ENCODE results near the gene TUBA1A.
"Not testable (repeated sequence)": the region's sequence is repeated elsewhere in the genome, so short reads cannot be mapped to it uniquely, and the experiment has no call there.

TUBA1A gene

DNA sequence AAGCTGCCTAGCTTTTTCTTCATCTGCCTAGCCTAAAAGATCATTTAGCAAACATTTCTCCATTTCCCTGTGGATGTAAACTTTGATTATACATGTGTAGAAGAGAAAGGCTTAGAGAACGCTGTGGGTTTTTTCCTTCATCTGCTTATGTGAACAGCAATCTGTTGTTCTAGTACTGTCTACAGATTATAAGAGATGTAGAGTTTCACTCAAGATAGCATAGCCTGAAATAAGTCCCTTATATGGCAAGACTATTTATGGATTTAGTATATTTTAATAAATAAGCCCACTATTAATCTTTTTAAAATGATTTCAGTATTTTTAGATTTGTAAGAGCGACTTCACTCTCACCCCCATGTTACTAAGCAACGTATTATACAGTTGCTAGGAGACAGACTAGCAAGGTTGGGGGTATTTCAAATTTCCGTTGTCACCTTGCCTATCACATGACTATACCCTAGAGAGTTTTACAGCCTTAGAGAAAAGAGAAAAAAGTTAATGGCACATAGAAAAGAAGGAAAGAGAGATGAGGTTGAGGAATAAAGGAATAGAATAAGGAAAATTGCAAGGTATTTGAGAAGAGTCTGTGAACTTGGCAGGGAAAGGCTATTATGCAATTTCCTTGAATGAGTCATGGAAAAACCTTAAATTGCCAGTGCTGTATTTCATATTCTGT, 12.2 kb upstream of the TUBA1A start:
- peak; percentile 49 for DNase-seq

DNA sequence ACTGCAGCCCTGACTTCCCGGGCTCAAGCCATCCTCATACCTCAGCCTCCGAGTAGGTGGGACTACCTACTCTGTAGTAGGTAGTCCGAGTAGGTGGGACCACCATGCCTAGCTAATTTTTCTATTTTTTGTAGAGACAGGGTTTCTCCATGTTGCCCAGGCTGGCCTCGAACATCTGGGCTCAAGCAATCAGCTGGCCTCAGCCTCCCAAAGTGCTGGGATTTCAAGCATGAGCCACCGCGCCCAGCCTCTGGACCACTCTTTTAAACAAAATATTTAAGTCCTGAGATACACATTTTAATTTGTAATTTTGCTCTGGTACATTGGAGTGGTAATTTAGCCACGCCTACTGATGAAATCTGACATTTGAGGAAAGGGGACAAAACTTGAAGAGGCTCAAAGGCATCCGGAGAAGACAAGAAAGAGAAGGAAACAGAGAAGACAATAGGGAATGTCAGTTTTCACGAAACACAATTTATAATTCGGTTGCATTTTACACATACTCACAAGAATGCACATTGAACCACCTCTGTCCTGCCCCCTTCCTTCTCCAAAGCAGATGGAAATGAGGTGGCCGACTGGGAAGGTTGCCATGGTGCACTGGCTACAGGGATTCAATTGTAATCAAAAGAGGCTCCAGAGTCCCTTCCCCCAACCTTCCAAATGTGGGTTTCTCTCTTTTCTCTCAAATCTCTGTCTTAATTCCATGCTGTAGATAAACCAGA, 9.7 kb upstream of the TUBA1A start:
- no peak for DNase-seq

DNA sequence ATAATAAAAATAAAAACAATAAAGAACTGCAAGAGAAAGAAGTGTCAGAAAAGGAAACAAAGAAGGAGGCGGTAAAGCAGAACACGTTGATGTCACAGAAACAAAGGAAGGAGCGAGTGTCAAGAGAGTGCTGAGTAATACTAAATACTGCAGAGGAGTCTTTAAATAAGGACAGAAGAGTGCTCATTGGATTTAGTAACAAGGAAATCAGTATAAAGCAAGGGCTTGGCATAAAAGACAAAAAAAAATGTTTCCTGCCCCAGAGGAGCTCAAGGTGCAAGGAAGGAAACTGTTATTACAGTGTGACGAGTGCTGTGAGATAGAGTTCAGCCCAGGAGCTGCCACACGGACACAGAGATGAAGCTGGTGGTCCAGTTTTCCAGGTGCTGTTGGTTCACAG, 8.4 kb upstream of the TUBA1A start:
- no peak for DNase-seq

DNA sequence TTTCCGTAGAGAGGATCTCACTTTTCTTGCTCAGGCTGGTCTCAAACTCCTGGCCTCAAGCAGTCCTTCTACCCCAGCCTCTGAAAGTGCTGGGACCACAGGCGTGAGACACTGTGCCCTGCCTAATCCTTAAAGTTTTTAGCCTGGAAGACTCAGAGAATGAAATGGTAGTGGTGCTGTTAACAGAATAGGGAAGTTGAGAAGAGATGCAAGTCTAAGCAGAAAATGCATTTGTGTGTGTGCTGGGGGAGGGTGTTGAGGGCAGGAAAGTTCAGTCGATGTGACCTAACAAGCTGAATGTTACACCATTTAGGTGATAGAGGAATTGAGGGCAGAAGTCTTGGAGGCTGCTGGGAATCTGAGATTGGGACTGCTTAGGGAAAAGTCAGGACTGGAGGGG, 6.9 kb upstream of the TUBA1A start:
- no peak for DNase-seq

DNA sequence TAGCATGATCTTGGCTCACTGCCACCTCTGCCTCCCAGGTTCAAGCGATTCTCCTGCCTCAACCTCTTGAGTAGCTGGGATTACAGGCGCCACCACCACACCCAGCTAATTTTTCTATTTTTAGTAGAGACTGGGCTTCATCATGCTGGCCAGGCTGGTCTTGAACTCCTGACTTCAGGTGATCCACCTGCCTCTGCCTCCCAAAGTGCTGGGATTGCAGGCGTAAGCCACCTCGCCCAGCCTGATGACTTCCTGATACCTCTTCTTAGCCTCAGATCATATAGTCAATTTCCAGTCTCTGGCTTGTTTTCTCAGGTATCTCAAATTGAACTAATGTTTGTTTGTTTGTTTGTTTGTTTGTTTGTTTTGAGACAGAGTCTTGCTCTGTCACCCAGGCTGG, 4.9 kb upstream of the TUBA1A start:
- DNase-seq = not testable (repeated sequence)

DNA sequence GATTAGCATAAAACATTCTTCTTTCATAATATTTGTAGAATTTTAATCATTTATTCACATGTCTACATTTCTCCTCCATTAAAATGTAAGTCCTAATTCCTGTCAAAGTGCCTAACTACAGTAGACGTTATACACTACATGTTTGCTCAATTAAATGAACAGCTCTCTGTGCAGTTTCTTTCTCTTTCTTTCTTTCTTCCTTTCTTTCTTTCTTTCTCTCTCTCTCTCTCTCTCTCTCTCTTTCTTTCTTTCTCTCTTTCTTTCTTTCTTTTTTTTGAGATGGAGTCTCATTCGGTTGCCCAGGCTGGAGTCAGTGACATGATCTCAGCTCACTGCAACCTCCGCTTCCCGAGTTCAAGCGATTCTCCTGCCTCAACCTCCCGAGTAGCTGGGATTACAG, 2.6 kb upstream of the TUBA1A start:
- DNase-seq = not testable (repeated sequence)

DNA sequence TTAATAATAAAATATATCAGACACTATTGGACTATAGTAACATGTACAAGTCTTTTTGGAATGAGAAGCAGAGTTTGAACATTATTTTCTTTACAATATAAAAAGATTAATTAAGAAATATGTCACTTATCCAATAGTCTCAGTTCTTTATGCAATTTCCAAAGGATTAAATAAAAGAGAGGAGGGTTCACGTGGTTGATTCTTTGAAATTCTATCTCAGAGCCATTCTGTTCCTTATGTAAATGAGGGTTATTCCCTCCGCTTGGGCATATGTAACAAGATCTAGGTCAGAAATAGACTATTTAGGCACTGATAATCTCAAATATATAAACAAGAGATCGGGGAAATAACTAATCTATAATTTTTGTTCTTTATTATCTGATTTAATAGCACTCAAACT, 2.1 kb upstream of the TUBA1A start:
- DNase-seq = no peak

DNA sequence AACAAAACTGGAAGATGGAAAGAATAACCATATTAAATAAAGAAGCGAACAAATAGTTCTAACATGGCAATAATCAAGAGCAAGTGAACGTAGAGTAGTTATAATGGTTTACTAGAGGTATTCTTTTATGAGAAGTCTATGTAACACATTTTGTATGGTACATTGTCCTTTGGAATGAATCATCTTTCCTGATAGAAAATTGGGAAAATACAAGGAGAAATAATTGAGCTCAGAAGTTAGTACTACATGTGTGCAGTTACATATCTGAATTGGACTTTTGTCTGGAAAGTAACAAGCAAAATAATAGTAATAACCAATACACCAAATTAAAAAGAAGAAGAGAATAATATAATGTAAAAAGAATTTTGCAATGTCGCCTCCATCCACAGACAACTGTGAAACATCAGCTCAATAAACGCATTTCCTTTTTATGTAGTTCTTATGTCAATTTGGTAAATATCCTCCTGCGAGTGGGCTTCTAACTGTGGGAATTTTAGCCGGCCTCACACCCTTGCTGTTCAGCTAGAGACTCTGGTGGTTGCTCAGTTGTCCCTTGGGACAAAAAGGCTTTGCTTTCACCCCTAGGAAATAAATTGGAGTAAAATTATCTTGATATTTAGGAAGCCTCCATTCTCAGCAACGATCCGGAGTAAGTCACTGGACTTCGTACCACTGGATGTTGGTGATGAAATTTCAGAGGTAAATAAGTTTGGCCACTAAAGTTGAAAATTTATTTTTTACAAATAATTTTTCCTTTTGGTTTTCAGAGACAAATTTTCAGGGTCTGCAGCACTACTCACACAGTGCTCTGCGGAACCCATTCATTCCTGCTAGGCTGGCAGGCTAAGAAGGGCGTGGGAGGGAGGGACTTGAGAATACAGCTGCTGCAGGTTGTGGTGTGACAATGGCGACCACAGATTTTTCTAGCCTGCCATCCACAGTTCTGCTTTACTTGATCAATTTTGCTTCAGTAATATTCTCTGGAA, 1.1 kb upstream of the TUBA1A start:
- DNase-seq = no peak

DNA sequence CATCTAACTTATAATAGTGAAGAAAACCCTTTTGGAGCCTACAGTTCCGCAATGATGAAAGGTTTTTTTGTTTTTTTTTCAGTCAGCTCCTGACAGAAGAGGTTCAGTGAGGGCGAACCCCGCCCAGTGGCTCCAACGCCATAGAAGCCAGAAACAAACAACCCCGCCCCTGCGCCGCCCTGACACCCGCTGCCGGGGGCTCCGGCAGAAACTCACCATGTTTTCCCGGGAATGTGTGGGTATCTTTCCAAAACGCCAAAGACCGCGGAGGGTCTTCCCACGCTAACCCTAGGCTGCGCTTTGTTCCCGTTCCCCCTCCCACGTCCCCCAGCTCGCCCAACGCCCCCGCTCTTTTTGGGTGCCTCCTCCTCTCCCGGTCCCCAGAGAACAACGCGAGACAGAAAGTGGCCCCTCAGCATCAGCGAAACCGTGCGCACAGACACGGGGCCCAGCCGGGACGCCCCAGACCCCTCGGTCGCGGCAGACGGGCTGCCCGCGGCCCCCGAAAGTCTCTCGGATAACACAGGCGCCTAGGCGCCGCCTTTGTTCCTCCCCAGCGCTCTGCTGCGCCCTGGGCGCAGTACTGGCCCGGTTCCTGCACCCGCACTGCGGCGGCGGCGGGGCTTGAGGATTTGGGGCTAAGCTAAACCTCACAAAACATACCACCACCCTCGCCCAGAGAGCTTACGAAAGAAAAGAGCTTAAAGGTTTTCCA, 522 bp downstream of the TUBA1A start:
- DNase-seq = peak; percentile 77

DNA sequence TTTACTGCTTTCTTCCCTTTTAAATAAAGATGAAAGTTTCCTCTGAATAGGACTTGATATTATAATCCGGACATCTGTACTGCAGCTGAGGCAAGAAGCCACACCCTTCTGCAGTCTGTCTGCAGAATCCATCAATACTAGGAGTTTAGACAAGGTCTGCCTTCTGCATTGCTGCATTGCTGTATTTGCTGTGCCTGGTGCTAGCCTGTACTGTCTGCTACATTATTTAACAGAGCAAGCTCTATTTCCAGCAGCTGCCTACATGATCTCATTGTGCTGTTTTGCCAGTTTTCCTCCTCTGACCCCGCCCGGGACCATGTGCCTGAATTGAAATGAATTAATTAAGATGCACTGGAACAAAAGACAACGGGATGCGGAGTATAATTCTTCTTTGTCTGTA, 1.7 kb downstream of the TUBA1A start:
- no peak for DNase-seq

DNA sequence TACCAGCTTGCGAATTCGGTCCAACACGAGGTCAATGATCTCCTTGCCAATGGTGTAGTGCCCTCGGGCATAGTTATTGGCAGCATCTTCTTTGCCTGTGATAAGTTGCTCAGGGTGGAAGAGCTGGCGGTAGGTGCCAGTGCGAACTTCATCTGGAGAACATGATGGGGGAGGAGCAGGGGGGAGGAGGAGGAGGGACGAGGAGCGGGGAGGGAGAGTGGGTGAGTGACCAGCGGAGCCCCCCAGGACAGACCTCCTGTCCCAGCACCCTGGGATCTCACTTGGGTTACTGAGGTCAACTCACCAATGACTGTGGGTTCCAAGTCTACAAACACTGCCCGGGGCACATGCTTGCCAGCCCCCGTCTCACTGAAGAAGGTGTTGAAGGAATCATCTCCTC, 2.6 kb downstream of the TUBA1A start:
- not testable (repeated sequence) for DNase-seq

DNA sequence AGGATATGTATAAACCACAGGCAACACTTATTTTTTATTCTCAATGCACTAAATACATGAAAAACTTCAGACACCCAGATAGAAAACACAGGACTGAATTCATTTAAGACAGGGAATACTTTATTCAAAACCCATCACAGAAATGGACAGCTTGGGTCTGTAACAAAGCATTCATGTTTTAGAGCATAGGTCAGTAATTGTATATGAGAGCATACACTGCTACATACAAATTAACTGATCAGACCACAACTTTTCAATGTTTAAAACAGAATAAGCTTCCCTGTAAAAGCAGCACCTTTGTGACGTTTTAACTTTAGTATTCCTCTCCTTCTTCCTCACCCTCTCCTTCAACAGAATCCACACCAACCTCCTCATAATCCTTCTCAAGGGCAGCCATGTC, 4.2 kb downstream of the TUBA1A start:
- DNase-seq = not testable (repeated sequence)

DNA sequence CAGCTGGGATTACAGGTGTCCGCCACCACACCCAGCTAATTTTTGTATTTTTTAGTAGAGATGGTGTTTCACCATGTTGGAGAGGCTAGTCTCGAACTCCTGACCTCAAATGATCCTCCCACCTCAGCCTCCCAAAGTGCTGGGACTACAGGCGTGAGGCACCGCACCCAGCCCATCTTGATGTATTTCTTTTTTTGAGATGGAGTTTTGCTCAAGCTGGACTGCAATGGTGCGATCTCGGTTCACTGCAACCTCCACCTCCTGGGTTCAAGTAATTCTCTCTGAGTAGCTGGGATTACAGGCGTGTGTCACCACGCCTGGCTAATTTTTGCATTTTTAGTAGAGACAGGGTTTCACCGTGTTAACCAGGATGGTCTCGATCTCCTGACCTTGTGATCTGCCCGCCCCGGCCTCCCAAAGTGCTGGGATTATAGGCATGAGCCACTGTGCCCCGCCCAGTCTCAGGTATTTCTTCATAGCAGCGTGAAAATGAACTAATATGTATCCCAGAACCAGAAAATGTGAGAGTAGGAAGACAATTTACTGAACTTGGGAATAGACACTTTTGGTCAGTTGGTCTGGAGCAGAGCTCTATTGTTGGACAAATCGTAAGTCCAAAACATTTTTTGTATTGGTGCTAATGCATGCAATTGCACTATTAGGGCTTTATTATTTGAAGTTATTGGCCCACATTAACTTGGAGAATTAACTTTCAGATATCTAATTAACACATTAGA, 5.5 kb downstream of the TUBA1A start:
- DNase-seq = not testable (repeated sequence)

DNA sequence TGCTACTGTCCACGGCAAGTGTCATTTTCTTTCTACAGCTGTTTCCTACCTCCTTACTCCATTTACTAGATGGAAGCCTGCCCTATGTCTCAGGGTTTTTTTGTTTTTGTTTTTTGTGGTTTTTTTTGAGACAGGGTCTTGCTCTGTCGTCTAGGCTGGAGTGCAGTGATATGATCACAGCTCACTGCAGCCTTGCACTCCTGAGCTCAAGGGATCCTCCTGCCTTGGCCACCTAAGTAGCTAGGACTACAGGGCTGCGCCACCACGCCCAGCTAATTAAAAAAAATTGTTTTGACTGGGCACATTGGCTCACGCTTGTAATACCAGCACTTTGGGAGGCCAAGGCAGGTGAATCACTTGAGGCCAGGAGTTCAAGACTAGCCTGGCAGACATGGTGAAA, 14.7 kb downstream of the TUBA1A start:
- no peak for DNase-seq

DNA sequence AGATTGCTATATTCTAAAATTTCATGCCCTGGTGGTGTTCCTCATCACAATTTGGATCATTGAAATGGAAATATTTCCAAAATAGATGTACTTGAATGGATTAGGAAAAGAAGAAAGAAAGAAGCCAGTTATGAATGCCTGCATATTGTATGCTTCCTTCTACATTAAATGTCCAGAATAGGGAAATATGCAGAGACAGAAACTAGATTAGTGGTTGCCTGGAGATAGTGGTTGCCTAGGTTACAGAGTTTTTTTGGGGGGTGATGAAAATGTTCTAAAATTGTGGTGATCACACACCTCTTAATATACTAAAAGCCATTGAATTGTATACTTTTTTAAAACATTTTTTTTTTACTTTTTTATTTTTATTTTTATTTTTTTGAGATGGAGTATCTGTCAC, 18.0 kb downstream of the TUBA1A start:
- no peak for DNase-seq

DNA sequence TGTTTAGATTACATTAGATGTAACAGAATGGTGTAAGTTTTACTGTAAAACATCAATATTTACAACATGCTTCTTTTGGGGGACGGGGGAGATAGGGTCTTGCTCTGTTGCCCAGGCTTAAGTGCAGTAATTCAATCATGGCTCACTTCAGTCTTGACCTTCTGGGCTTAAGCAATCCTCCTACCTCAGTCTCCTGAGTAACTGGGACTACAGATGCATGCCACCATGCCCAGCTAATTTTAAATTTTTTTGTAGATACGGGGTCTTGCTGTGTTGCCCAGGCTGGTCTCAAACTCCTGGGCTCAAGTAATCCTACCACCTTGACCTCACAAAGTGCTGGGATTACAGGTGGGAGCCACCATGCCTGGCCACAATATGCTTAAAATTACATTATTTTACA, 23.8 kb downstream of the TUBA1A start:
- DNase-seq = no peak

DNA sequence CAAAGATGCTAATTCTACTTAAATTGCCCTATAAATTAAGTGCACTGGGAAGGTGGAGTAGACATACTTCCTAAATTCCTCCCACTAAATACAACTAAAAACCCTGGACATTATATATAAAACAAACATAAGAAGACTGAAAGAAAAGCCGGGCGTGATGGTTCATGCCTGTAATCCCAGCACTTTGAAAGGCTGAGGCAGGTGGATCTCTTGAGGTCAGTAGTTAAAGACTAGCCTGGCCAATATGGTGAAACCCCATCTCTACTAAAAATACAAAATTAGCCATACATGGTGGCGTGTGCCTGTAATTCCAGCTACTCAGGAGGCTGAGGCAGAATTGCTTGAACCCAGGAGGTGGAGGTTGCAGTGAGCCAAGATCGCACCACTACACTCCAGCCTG, 27.0 kb downstream of the TUBA1A start:
- DNase-seq = not testable (repeated sequence)

DNA sequence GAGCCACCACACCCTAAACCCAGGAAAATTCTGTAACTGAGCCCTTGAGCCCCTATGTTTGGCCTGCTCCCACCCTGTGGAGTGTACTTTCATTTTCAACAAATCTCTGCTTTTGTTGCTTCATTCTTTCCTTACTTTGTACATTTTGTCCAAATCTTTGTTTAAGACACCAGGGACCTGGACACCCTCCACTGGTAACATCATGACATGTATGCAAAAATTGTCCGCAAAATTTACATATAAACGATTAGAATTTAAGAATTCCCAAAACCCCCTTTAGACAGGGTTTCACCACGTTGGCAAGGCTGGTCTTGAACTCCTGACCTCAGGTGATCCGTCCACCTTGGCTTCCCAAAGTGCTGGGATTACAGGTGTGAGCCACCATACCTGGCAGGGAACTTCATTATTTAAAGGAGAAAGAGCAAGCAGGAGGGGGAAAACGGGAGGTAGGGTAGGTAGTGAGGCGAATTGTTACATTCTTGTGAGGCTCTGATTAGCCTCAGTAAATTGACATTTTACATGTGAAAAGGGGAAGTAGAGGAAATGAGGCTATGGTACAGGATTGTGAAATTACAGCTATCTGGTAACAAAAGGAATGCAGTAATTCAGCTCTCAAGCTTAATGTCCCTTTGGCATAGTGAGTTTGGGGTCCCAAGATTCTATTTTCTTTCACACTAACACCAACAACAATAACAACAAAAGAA, 27.6 kb downstream of the TUBA1A start:
- no peak for DNase-seq

DNA sequence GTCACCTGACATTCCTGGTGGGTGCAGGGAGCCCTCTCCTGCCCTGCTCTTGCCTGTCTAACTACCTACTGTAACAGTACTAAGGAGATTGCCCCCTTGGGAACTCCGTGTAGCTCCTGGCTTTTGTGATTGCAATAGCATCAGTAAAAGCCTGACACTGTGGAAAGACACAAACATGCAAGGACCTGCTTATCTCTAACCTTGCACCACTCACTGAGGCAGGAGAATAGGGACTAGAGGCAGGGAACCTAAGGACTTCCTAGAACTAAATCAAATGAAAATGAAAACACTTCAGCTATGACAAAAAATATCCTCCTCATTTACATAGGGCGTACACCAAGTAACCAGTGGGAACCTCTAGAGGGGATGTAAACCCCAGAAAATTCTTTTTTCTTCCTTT, 28.5 kb downstream of the TUBA1A start:
- DNase-seq = no peak

DNA sequence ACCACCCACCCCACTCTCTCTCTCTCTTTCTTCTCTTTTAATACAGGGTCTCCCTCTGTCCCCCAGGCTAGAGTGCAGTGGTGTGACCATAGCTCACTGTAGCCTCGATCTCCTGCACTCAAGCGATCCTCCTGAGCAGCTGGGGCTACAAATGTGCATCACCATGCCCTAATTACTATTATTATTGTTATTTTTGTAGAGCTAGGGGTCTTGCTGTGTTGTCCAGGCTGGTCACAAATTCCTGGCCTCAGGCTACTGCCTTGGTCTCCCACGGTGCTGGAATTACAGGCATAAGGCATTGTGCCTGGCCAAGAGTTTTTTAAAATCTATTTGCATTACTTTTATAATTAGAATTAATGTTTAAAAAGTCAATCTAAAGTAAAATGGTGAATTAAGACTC, 34.7 kb downstream of the TUBA1A start:
- DNase-seq = no peak

DNA sequence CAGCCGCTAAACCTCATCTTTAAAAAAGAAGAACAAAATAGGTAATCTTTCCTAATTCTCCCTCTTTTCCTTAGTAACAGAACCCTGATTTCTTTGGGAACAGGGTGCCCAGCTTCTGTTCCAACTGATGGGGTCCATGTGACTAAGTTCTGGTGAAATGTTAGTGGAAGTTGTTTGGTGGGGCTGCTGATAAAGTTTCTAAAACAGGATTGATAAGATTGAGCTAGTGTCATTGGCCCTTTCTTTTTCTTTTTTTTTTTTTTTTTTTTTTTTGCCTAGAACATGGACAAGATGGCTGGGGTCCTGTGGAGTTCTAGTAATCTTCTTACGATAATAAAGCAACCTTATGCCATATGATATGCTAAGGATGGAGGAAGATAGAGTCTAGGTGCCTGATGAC, 41.5 kb downstream of the TUBA1A start:
- no peak for DNase-seq

DNA sequence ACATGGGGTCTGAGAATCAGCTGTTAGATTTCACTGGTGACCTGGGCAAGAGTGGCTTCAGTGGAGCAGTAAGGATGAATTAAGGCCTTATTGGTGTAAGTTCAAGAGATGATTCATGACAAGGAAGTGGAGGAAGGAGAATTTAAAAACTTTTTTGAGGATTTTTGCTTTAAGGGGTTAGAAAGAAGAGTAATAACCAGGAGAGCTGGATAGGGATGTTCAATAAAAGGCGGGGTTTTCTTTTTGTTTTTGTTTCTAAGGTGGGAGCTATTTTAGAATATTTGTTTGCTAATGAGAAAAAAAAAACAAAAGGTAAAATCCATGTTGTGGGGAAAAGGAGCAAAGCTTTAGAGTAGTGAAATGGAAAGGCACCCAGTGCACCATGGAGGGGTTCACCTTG, 42.5 kb downstream of the TUBA1A start:
- DNase-seq = no peak
